Glutamatergic neuron (in vitro differentiated cells): ENCODE data around the gene CP. TPM values are rescaled to one million over a fixed set of nuclear protein-coding genes. Genes with fewer than 3 reads are reported as not detected.
"Not testable (repeated sequence)": the region's sequence is repeated elsewhere in the genome, so short reads cannot be mapped to it uniquely, and the experiment has no call there.

ENCODE experiments used
- DNase-seq: peaks from one replicate; pipeline ENCODE4 v3.0.0; 2022
- H3K27ac Mint-ChIP-seq: one replicate; pipeline ENCODE4 v1.8.0; 2020; ENCODE audit warnings: mild to moderate bottlenecking, mixed read lengths, inconsistent platforms; ENCODE audit not compliant: unreplicated experiment
- H3K27me3 Mint-ChIP-seq: one replicate; pipeline ENCODE4 v1.8.0; 2020; ENCODE audit warnings: mild to moderate bottlenecking, moderate library complexity, mixed read lengths, inconsistent platforms; ENCODE audit not compliant: unreplicated experiment
- H3K36me3 Mint-ChIP-seq: one replicate; pipeline ENCODE4 v1.8.0; 2020; ENCODE audit warnings: mild to moderate bottlenecking, mixed read lengths, inconsistent platforms; ENCODE audit not compliant: unreplicated experiment
- H3K4me1 Mint-ChIP-seq: one replicate; pipeline ENCODE4 v1.8.0; 2020; ENCODE audit warnings: mild to moderate bottlenecking, low read depth, mixed read lengths, inconsistent platforms; ENCODE audit not compliant: unreplicated experiment
- H3K4me3 Mint-ChIP-seq: one replicate; pipeline ENCODE4 v1.8.0; 2020; ENCODE audit warnings: mild to moderate bottlenecking, mixed read lengths, inconsistent platforms; ENCODE audit not compliant: unreplicated experiment
- H3K9me3 Mint-ChIP-seq: one replicate; pipeline ENCODE4 v1.8.0; 2020; ENCODE audit warnings: mild to moderate bottlenecking, moderate library complexity, mixed read lengths, inconsistent platforms; ENCODE audit not compliant: unreplicated experiment
- CTCF ChIP-seq: fragments of 200-600 bp; sonication (generic); IDR thresholded peaks from one replicate; pipeline ENCODE4 v1.5.0; 2021; ENCODE audit not compliant: partially characterized antibody, unreplicated experiment
- total RNA-seq: library from RNA; stranded (reverse); fragmentation: NEBNext Ultra II Directional; extraction: Animal tissue kit (Norgen Biotek cat#: 25700); gene quantifications from one replicate; pipeline ENCODE4 v1.2.1, GENCODE V29; 2021; ENCODE audit not compliant: unreplicated experiment

Gene CP
- total RNA-seq, 1 donor from 2014 or later = not detected

DNA sequence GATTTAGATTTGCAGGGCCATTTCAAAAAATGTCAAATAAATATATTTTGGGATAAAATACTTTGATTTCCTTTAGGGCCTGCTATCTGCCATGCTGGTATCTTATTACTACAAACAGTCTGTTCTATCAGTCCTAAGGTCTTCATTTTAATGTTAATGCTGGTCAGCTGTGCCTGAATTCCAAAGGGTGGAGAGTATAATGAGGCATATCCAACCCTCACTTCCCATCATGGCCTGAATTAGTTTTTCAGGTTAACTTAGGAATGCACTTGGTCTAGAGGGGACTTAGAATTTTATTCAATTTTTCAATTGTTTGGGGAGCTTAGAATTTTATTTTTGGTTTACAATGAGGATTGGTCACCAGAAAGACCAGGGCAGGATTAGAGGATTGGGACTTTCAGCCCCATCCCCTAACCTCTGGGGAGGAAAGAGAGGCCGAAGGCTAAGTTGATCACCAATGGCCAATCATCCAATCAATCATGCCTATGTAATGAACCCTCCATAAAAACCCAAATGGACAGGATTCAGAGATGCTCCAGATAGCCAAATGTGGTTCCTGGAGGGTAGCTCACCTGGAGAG is 17.8 kb upstream of the CP start:
- H3K36me3 Mint-ChIP-seq = peaks cover 8% of the 10 kb centered on the region
- peaks cover 1% of the 10 kb centered on the region for H3K9me3 Mint-ChIP-seq
- H3K27ac Mint-ChIP-seq = no peak overlapping the region

GRCh38 chr3:149238268-149238667 is 16.6 kb upstream of the CP start:
- not testable (repeated sequence) for H3K4me1 Mint-ChIP-seq, H3K4me3 Mint-ChIP-seq, H3K9me3 Mint-ChIP-seq, H3K27ac Mint-ChIP-seq, DNase-seq, H3K27me3 Mint-ChIP-seq, H3K36me3 Mint-ChIP-seq

More for the DNA sequence above, 17.8 kb upstream of the CP start:
- no peak for DNase-seq
- no peaks in the 10 kb centered on the region for H3K4me1 Mint-ChIP-seq
- H3K4me3 Mint-ChIP-seq = no peak overlapping the region
- TF ChIP-seq CTCF = no peak
- peaks cover 4% of the 10 kb centered on the region for H3K27me3 Mint-ChIP-seq

DNA sequence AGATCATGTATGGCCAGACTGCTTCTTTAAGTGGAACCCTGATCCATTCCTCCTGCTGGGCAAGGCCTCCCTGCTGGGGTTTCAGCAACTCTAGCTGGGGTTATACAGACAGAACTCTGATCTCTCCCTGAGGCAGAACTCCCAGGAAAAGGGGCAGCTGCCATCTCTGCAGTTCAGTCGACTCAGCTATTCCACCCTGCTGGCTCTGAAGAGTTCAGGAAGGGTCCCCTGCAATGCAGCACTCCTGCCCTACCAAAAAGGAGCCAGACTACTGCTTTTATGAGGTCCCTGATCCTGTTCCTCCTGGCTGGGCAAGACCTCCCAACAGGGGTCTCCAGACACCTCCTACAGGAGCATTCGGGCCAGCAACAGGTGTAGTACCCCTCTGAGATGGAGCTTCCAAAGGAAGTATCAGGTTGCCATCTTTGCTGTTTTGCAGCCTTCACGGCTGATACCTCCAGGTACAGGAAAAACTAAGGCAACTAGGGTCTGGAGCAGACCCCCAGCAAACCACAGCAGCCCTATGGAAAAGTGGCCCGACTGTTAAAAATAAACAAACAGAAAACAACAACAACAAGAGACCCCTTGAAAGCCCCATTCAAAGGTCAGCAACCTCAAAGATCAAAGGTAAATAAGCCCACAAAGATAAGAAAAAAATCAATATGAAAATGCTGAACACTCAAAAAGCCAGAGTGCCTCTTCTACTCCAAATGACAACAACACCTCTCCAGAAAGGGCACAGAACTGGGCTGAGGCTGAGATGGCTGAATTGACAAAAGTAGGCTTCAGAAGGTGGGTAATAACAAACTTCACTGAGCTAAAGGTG is 14.2 kb upstream of the CP start:
- Mint-ChIP-seq H3K36me3 (peaks cover 8% of the 10 kb centered on the region), H3K27ac (no peak overlapping the region), H3K27me3 (peaks cover 4% of the 10 kb centered on the region), H3K4me3 (no peak overlapping the region), H3K9me3 (peaks cover 1% of the 10 kb centered on the region), H3K4me1 (no peaks in the 10 kb centered on the region)
- no peak for TF ChIP-seq CTCF
- no peak for DNase-seq

GRCh38 chr3:149234671-149235245 is 13.1 kb upstream of the CP start:
- Mint-ChIP-seq H3K27ac (no peak overlapping the region), H3K4me3 (no peak overlapping the region), H3K27me3 (peaks cover 4% of the 10 kb centered on the region), H3K9me3 (peaks cover 1% of the 10 kb centered on the region), H3K4me1 (no peaks in the 10 kb centered on the region), H3K36me3 (peaks cover 8% of the 10 kb centered on the region)
- DNase-seq = no peak
- TF ChIP-seq CTCF = no peak

GRCh38 chr3:149233323-149233722 is 11.7 kb upstream of the CP start:
- no peak for DNase-seq
- no peaks in the 10 kb centered on the region for H3K4me1 Mint-ChIP-seq
- H3K4me3 Mint-ChIP-seq = no peak overlapping the region
- H3K36me3 Mint-ChIP-seq = peaks cover 8% of the 10 kb centered on the region
- H3K27ac Mint-ChIP-seq = no peak overlapping the region
- H3K9me3 Mint-ChIP-seq = peaks cover 1% of the 10 kb centered on the region
- H3K27me3 Mint-ChIP-seq = peaks cover 4% of the 10 kb centered on the region
- TF ChIP-seq CTCF = no peak
